MG63 (cell line): ENCODE measurements around the gene PTGDS. TPM values are rescaled to one million over a fixed set of nuclear protein-coding genes. Genes with fewer than 3 reads are reported as not detected.
A peak's percentile ranks its signal among the peaks of the same experiment; 100 is the strongest.

ENCODE experiments used
- DNase-seq: peaks from one replicate; pipeline ENCODE4 v3.0.0-alpha.2; 2020
- H3K27me3 ChIP-seq: fragments of 250-450 bp; sonication (Bioruptor Pico); 2 replicates; pipeline ENCODE4 v1.5.1; 2020; ENCODE audit warnings: mild to moderate bottlenecking, moderate library complexity
- H3K36me3 ChIP-seq: fragments of 250-450 bp; sonication (Bioruptor Pico); 2 replicates; pipeline ENCODE4 v1.5.1; 2020; ENCODE audit warnings: mild to moderate bottlenecking, moderate library complexity
- H3K4me3 ChIP-seq: fragments of 250-450 bp; sonication (Bioruptor Pico); 2 replicates; pipeline ENCODE4 v1.5.1; 2020; ENCODE audit warnings: mild to moderate bottlenecking, moderate library complexity
- H3K9me3 ChIP-seq: fragments of 250-450 bp; sonication (Bioruptor Pico); 2 replicates; pipeline ENCODE4 v1.5.1; 2020; ENCODE audit warnings: mild to moderate bottlenecking, moderate library complexity
- total RNA-seq: library from RNA; depleted of rRNA; stranded (reverse); fragments of >200 nt; shearing (Covaris generic); gene quantifications from 2 replicates; pipeline ENCODE4 v1.2.3, GENCODE V29; 2014; ENCODE audit warnings: low replicate concordance; rRNA removed

PTGDS gene
- total RNA-seq, 1 experiment from 2014 or later = not detected

GRCh38 chr9:137029058-137029936 lies 52.0 kb downstream of the PTGDS start:
- Histone ChIP-seq H3K36me3 (no peaks in the 10 kb centered on the region), H3K4me3 (peak overlapping the region; percentile 49; the same call in 1 of the 2 replicates), H3K9me3 (no peaks in the 10 kb centered on the region), H3K27me3 (no peaks in the 10 kb centered on the region)
- DNase-seq = peak; percentile 74

DNA sequence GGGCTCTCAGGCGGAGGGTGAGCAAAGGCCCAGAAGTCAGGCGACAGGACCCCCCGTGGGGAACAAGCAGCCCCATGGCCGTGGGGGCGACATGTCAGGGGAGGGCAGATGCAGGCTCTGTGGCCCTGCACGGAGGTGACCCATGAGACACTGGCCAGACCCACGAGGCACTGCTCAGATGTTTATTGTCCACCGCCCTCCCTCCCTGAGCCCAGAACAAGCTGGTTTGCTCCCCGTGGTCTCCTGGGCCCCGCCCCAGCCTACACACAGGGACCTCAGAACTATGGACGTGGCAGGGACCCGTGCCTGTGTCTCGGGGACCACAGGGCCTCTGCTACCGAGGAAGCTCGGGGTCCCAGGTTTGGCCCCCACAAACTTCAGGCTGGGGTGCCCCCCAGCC lies 52.7 kb downstream of the PTGDS start:
- Histone ChIP-seq H3K4me3 (no peak overlapping the region), H3K27me3 (no peaks in the 10 kb centered on the region), H3K36me3 (no peaks in the 10 kb centered on the region), H3K9me3 (no peaks in the 10 kb centered on the region)
- DNase-seq = no peak

DNA sequence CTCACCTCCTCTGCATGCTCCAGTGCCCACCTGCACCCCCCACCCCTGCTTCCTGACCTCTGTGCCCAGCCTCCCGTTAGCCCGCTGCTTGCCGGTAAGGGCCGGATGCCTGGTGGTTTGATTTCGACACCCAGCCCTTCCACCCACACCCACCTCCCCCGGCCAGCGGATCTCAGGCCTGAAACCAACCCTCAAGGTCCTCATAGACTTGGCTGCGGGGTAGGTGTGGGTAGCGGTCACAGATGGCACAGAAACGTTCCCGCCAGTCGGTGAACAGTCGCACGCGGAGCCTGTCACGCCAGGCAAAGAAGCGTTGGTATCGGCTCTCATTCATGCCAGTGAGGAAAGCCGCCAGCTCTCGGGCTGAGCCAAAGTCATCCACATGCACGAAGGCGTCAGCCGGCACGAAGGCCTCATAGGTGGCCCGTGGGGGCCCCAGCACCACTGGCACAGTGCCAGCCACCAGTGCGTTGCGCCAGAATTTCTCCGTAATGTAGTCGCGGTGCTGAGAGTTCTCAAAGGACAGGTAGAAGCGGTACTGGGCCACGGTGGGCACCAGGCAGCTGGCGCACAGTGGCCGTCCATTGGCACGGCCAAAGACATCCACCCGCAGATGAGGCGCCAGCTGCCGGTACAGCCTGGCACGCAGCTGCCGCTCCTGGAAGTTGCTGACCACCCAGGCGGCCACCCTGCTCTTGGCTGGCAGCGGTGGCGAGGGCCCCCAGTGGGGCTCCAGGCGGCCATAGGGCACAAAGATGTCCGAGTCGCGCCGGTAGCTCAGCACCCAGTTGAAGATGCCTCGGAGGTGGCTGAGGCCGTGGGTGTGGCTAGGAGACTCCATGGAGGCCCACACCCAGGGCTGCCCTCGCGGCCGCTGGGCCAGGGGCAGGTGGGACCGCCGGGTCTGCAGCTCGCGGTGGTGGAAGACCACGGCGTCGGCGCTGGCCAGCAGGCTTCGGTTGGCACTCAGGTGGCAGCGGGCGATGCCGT lies 53.5 kb downstream of the PTGDS start:
- H3K27me3 ChIP-seq = no peaks in the 10 kb centered on the region

More for the DNA sequence above, 53.5 kb downstream of the PTGDS start:
- Histone ChIP-seq H3K9me3 (no peaks in the 10 kb centered on the region), H3K4me3 (no peak overlapping the region), H3K36me3 (no peaks in the 10 kb centered on the region)
- no peak for DNase-seq

Other genes with a start within 250 kb of the PTGDS start
- not detected in 2 replicates for gene LCN10, start 234.6 kb upstream of the PTGDS start, total RNA-seq
- gene LCN6, start 229.0 kb upstream of the PTGDS start, total RNA-seq = not detected in 2 replicates
- not detected in 2 replicates for gene LCN8, start 219.3 kb upstream of the PTGDS start, total RNA-seq
- not detected in 2 replicates for gene LCN15, start 213.0 kb upstream of the PTGDS start, total RNA-seq
- gene TMEM141, start 186.2 kb upstream of the PTGDS start, total RNA-seq = 53.9 and 57.5 TPM in 2 replicates
- not detected in 2 replicates for gene CCDC183, start 181.2 kb upstream of the PTGDS start, total RNA-seq
- gene RABL6, start 169.6 kb upstream of the PTGDS start, total RNA-seq = 67.4 and 101 TPM in 2 replicates
- gene AJM1, start 135.0 kb upstream of the PTGDS start, total RNA-seq = 0.82 TPM in 1 of 2 replicates, not detected in the other
- gene PHPT1, start 128.1 kb upstream of the PTGDS start, total RNA-seq = 47.1 and 74.1 TPM in 2 replicates
- 0.44 and 0.63 TPM in 2 replicates for gene MAMDC4, start 125.2 kb upstream of the PTGDS start, total RNA-seq
- gene EDF1, start 111.2 kb upstream of the PTGDS start, total RNA-seq = 402 and 494 TPM in 2 replicates
- gene TRAF2, start 91.0 kb upstream of the PTGDS start, total RNA-seq = 27.6 and 46.5 TPM in 2 replicates
- gene FBXW5, start 32.8 kb upstream of the PTGDS start, total RNA-seq = 66.3 and 88.3 TPM in 2 replicates
- not detected in 2 replicates for gene C8G, start 32.3 kb upstream of the PTGDS start, total RNA-seq
- not detected in 2 replicates for gene LCN12, start 25.2 kb upstream of the PTGDS start, total RNA-seq
- not detected in 2 replicates for gene LCNL1, start 5.5 kb downstream of the PTGDS start, total RNA-seq
- gene PAXX, start 14.9 kb downstream of the PTGDS start, total RNA-seq = 27.5 and 63.0 TPM in 2 replicates
- gene CLIC3, start 19.1 kb downstream of the PTGDS start, total RNA-seq = not detected in 2 replicates
- gene ABCA2, start 50.7 kb downstream of the PTGDS start, total RNA-seq = 10.9 and 11.7 TPM in 2 replicates
- gene FUT7, start 54.6 kb downstream of the PTGDS start, total RNA-seq = not detected in 2 replicates
- 86.9 and 253 TPM in 2 replicates for gene NPDC1, start 68.7 kb downstream of the PTGDS start, total RNA-seq
- gene ENTPD2, start 76.6 kb downstream of the PTGDS start, total RNA-seq = not detected in 2 replicates
- 20.8 and 32.5 TPM in 2 replicates for gene SAPCD2, start 93.1 kb downstream of the PTGDS start, total RNA-seq
- 8.2 and 12.2 TPM in 2 replicates for gene UAP1L1, start 100.0 kb downstream of the PTGDS start, total RNA-seq
- 77.1 and 83.1 TPM in 2 replicates for gene MAN1B1, start 109.5 kb downstream of the PTGDS start, total RNA-seq
- gene DPP7, start 137.2 kb downstream of the PTGDS start, total RNA-seq = 53.6 and 57.8 TPM in 2 replicates
- gene GRIN1, start 161.7 kb downstream of the PTGDS start, total RNA-seq = not detected in 2 replicates
- not detected in 2 replicates for gene LRRC26, start 192.5 kb downstream of the PTGDS start, total RNA-seq
- gene TMEM210, start 194.6 kb downstream of the PTGDS start, total RNA-seq = not detected in 2 replicates
- gene ANAPC2, start 211.1 kb downstream of the PTGDS start, total RNA-seq = 31.1 and 34.6 TPM in 2 replicates
- 161 and 267 TPM in 2 replicates for gene SSNA1, start 211.2 kb downstream of the PTGDS start, total RNA-seq
- 6.2 and 12.0 TPM in 2 replicates for gene TPRN, start 223.2 kb downstream of the PTGDS start, total RNA-seq
- 33.5 and 61.7 TPM in 2 replicates for gene TMEM203, start 228.1 kb downstream of the PTGDS start, total RNA-seq
- 2.0 and 5.7 TPM in 2 replicates for gene NDOR1, start 228.2 kb downstream of the PTGDS start, total RNA-seq
- not detected in 2 replicates for gene RNF208, start 244.7 kb downstream of the PTGDS start, total RNA-seq
- 0.89 and 1.5 TPM in 2 replicates for gene CYSRT1, start 247.7 kb downstream of the PTGDS start, total RNA-seq
- gene RNF224, start 250.0 kb downstream of the PTGDS start, total RNA-seq = not detected in 2 replicates